Activated CD4-positive, alpha-beta T cell treated with anti-CD3 and anti-CD28 coated beads, Interleukin-2, Interleukin-4, amounts not matched to agents 100 ng/mL and 50 ng/mL, durations not matched to agents 16 hours and 8 hours (primary cell): ENCODE measurements around the gene FAM210B.
"Not testable (repeated sequence)": the region's sequence is repeated elsewhere in the genome, so short reads cannot be mapped to it uniquely, and the experiment has no call there.

Experiments
- DNase-seq: peaks from one replicate; pipeline ENCODE4 v3.0.0-alpha.2; 2020; ENCODE audit warnings: low spot score

Gene FAM210B, protein sequence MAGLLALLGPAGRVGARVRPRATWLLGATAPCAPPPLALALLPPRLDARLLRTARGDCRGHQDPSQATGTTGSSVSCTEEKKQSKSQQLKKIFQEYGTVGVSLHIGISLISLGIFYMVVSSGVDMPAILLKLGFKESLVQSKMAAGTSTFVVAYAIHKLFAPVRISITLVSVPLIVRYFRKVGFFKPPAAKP

DNA sequence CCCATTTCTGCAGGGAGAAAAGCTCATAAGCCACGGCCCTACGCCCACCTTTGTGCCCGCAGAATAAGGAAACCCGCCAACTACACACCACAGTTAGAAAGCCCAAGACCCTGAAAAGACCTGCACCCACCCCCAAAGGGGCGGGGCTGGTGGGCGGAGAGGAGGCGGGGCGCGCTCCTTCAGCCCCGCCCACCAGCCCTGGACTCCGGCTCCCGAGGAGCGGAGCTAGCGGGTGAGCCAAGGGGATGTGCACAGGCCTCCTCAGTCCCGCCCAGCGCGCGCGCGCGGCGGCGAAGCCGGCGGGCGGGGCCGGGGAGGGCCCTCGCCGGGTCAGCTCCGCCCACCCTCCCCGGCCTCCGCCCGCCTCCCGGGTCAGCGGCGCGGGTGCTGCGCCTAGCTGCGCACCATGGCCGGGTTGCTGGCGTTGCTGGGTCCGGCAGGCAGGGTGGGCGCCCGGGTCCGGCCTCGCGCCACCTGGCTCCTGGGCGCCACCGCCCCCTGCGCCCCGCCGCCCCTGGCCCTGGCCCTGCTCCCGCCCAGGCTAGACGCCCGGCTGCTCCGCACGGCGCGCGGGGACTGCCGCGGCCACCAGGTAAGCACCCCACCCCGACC is at the start of gene FAM210B:
TSS of gene FAM210B (plus strand) at position 375 of the 612 bp plus-strand sequence. CDS start at position 407, 32 bp downstream.
- DNase-seq, result peak; percentile 84

DNA sequence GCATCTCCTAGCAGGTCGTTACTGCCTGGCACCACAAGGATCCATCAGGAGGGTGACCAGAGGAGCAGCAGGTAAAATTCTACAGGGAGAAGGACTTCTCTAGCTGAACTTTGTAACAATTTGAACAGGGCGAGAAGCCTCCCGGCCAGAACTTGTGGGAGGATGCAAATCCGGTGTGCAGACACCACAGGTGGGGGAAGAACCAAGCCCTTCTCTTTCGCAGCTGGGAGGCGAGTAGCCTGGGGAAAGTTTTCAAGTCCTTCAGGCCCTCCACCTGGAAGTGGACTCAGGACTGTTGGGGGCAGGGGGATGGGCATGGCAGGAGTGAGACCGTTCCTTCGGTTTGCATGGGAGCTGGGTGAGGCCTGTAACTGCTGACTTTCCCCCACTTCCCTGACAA is 42.7 kb upstream of the FAM210B start:
- DNase-seq, result no peak

DNA sequence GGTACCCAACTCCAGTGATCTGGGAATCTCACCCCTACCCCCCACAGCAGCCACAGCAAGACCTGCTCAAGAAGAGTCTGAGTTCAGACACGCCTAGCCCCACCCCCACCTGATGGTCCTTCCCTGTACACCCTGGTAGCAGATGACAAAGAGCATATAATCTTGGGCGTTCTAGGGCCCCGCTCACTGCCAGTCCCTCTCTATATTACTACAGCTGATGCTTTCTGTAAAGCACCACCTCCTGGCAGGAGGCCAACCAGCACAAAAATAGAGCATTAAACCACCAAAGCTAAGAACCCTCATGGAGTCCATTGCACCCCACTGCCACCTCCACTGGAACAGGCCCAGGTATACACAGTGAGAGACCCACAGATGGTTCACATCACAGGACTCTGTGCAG is 42.3 kb upstream of the FAM210B start:
- DNase-seq, result no peak

GRCh38 chr20:56322681-56323080 is 36.1 kb upstream of the FAM210B start:
- no peak for DNase-seq

GRCh38 chr20:56323206-56323605 is 35.6 kb upstream of the FAM210B start:
- DNase-seq, result no peak

- no peak for DNase-seq
Measured at GRCh38 chr20:56323656-56324055, 35.1 kb upstream of the FAM210B start.

- DNase-seq, result no peak
Measured at GRCh38 chr20:56324806-56325205, 34.0 kb upstream of the FAM210B start.

DNA sequence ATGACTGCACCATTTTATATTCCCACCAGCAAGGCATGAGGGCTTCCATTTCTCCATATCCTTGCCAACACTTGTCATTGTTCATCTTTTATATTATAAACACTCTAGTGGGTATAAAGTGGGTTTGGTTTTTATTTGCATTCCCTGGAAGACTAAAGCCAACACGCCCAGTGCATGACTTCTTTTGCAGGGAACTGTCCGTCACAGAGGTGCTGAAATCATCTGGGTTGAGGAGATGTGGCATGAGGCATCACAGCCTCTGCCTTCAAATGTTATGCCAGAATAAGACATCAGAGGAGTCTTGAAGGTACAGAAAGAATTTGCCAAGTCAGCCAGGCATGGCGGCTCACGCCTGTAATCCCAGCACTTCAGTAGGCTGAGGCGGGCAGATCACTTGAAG is 29.9 kb upstream of the FAM210B start:
- no peak for DNase-seq

DNA sequence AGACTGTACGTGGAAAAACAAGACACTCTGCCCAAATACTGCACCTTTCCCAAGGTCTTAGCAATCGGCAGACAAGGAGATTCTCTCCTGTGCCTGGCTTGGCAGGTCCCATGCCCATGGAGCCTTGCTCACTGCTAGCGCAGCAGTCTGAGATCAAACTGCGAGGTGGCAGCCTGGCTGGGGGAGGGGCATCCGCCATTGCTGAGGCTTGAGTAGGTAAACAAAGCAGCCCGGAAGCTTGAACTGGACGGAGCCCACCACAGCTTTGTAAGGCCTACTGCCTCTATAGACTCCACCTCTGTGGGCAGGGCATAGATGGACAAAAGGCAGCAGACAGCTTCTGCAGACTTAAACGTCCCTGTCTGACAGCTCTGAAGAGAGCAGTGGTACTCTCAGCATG is 22.1 kb upstream of the FAM210B start:
- DNase-seq, result not testable (repeated sequence)

DNA sequence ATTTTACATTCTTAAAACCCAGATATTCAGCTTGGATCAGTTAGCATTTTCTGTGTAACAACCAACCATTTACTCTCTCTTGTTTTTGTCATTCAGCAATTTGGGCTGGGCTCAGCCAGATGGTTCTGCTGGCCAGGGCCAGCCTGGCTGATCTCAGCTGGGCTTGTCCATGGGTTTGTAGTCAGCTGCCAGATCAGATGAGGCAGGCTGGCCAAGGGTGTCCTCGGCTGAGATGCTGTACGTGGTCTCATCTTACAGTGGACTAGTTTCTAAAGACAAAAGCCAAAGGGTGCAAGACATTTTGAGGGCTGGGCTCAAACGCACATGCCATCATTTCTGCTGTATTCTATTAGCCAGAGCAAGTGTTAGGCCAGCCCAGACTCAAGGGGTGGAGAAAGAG is 16.0 kb upstream of the FAM210B start:
- no peak for DNase-seq

DNA sequence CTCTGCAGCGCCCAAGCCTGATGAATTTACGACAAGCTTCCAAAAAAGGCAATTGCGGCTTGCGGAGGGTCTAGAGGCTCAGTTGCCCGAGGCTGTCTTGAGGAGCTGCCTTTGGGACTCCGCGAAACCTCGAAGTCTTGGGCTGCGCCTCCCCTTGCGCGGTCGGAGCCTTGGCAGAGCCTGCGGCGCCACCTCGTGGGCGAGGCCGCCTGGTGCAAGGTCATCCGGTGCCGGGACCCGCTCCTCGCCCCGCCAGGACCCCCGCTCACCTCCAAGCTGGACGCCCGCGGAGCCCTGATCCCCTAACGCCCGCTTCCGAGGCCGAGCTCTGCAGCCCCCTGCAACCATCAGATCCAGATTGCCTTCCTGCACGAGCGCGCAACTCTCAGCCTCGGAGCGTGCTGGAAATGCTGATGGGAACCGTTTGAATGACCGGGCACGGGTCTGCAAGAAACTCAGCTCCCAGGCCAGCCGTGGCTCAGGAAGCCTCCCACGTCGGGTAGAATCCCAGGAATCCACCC is 14.9 kb upstream of the FAM210B start:
- DNase-seq, result peak; percentile 48

DNA sequence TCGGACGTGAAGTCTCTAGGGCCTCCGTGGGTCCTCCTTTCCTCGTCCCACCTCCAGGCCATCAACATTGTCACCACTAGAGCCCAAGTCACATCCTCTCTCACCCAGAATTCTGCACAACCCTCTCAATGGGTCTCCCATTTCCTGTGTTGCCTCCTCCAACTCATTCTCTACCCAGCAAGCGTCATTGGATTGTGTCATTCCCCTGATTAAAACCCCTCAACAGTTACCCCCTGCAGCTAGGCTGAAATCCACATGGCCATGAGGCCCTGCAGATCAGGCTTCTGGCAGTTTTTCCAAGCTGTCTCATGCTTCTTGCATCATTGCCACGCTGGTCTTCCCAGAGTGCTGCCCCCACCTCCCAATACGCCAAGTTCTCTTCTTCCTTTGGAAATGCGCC is 12.9 kb upstream of the FAM210B start:
- no peak for DNase-seq

- DNase-seq, result no peak
Measured at GRCh38 chr20:56347628-56348304, 11.0 kb upstream of the FAM210B start.

DNA sequence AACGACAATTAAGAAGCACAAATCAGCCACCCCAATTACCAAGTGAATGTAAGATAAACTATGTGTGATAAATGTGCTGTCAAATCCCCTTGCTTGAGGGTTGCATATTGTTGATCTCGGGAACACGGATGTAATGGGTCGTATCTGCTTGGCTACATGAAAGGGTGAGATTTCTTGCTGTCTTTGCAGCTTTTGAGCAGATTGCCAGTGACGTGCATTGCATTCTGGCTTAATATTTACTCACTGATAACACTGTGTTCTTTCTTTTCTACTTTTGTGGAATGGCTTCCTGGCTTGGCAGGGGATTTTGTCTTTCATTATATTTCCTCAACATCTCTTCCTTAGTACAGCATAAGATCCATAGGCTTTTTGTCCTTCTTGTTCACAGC is 10.5 kb upstream of the FAM210B start:
- no peak for DNase-seq

DNA sequence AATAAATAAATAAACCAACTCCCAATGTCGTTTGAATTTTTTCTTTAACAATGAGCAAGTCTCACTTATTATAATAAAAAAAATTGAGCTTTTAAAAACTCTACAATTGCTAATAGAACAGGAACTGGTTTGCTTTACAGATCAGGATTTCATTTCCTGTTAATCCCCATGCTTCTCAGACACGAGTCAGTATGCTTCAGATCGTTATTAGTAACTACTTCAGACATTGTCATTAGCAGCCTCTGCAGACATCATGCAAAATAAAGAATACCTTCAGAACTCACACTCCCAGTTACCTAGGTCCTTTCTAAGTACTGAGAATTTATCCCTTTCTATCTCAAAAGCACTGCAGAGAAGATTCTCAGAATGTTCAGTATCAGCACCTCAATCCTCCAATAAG is 10.0 kb upstream of the FAM210B start:
- DNase-seq, result no peak

GRCh38 chr20:56350842-56351241 is 7.9 kb upstream of the FAM210B start:
- DNase-seq, result no peak

GRCh38 chr20:56352345-56353055 is 6.3 kb upstream of the FAM210B start:
- no peak for DNase-seq

DNA sequence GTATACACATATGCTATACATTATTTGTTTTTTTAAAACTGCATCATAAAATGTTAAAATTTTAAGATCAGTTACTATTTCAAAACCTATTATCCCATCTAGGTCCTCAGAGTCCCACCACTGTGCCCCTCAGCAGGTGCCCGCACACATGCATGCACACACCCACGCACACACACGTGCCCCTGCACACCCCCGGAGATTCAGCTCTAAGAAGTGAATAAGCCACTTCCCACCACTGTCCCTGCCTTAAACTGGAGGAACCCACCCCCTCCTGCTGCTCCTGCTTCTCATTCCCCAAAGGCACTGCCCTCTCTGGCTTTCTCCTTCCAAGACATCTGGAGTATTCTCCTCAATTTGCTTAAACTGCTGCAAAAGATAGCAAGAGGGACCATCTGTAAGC is 5.4 kb upstream of the FAM210B start:
- DNase-seq, result no peak

DNA sequence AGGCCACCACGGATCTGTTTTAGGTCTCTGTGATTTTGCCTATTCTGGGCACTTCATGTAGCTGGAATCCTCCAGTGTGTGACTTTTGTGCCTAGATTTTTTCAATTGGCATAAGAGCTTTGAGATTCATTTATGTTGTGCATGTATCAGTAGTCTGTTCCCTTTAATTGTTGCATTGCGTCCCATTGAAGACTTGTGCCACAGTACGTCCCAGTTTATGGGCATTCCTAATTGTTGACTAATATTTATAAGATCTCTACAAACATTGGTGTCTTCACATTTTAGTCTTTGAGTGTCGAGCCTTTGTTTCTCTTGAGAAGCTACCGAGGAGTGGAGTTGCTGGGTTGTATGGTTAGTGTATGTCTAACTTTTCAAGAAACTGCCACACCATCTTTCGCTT is 704 bp upstream of the FAM210B start:
- DNase-seq, result no peak

GRCh38 chr20:56359212-56360132 is 698 bp downstream of the FAM210B start:
- no peak for DNase-seq

DNA sequence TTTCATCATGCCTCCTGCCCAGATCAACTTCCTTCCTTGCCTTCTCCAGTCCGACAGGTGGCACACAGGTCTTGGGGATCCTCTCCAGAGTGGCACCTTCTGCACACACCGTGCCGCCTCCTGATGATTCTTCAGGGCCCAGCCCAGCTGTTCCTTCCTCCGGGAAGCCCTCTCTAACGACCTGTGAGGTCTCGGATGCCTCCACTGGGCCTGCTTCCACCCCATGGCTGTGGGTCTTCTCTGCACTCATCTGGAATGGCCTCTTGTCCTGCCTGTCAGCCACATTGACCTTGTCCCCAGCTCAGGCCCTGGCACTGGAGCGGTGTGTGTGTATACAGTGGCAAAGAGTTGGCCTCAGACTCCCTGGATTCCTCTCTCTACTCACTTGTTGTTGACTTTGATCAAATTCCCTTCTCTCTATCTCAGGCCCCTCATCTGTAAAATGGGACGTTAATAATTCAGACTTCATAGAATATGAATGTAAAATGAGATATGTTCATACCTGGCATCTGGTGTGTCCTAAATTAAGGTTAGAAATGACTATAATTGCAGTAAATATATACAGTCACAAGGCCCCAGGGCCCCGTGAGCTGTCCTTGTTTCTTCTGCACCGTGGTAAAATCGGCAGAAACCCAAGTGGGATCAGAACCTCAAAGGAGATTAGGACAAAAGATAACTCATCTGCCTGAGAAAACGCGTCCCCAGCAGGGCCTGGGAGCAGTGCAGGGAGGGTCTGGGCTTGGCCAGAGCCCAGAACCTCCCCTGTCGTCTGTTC is 1.5 kb downstream of the FAM210B start:
- no peak for DNase-seq
